Trophoblast cell (in vitro differentiated cells and primary cell): ENCODE measurements around the gene MACO1.
A peak's percentile ranks its signal among the peaks of the same experiment; 100 is the strongest.

Experiments
- DNase-seq, 2 donors: peaks; one replicate each; pipeline ENCODE4 v3.0.0-alpha.2; 2016
- H2AFZ ChIP-seq: 2 replicates; pipeline ENCODE4 v1.6.1; 2013; ENCODE audit warnings: low read length, moderate library complexity, mild to moderate bottlenecking; ENCODE audit not compliant: insufficient read depth, poor library complexity
- H2AK5ac ChIP-seq: 2 replicates; pipeline ENCODE4 v1.6.1; 2013; ENCODE audit warnings: mild to moderate bottlenecking, low read length
- H2BK120ac ChIP-seq: 2 replicates; pipeline ENCODE4 v1.6.1; 2013; ENCODE audit warnings: low read length, mild to moderate bottlenecking, moderate library complexity; ENCODE audit not compliant: insufficient read depth, poor library complexity
- H2BK12ac ChIP-seq: 2 replicates; pipeline ENCODE4 v1.6.1; 2013; ENCODE audit warnings: mild to moderate bottlenecking, low read length, moderate library complexity
- H2BK5ac ChIP-seq: 2 replicates; pipeline ENCODE4 v1.6.1; 2013; ENCODE audit warnings: low read length, low read depth, moderate library complexity, mild to moderate bottlenecking; ENCODE audit not compliant: poor library complexity
- H3K14ac ChIP-seq: 2 replicates; pipeline ENCODE4 v1.6.1; 2013; ENCODE audit warnings: mild to moderate bottlenecking, low read length
- H3K18ac ChIP-seq: 2 replicates; pipeline ENCODE4 v1.6.1; 2013; ENCODE audit warnings: mild to moderate bottlenecking, low read length
- H3K23ac ChIP-seq: 2 replicates; pipeline ENCODE4 v1.6.1; 2013; ENCODE audit warnings: low read length
- H3K27ac ChIP-seq: 2 replicates; pipeline ENCODE4 v1.5.1; 2013; ENCODE audit warnings: low read depth, mild to moderate bottlenecking, inconsistent platforms, low read length, moderate library complexity
- H3K27me3 ChIP-seq: 2 replicates; pipeline ENCODE4 v1.6.1; 2013; ENCODE audit warnings: inconsistent platforms, mild to moderate bottlenecking, low read length, moderate library complexity; ENCODE audit not compliant: insufficient read depth
- H3K36me3 ChIP-seq, 2 experiments: 1 replicate in 1 of 2; 2 replicates in 1 of 2; pipeline ENCODE4 v1.6.1; 2013; ENCODE audit warnings: low read length in 2 of 2, mild to moderate bottlenecking in 2 of 2, moderate library complexity in 1 of 2; ENCODE audit not compliant: insufficient read depth in 2 of 2, control insufficient read depth in 1 of 2
- H3K4ac ChIP-seq: 2 replicates; pipeline ENCODE4 v1.6.1; 2013; ENCODE audit warnings: low read depth, mild to moderate bottlenecking, low read length, moderate library complexity
- H3K4me1 ChIP-seq, 2 experiments: 1 replicate in 1 of 2; 2 replicates in 1 of 2; pipeline ENCODE4 v1.6.1; 2013; ENCODE audit warnings: low read length in 2 of 2, mild to moderate bottlenecking in 2 of 2, moderate library complexity in 1 of 2; ENCODE audit not compliant: insufficient read depth in 2 of 2, control insufficient read depth in 1 of 2
- H3K4me2 ChIP-seq: 2 replicates; pipeline ENCODE4 v1.6.1; 2013; ENCODE audit warnings: inconsistent platforms, mild to moderate bottlenecking, low read length, moderate library complexity
- H3K4me3 ChIP-seq: 2 replicates; pipeline ENCODE4 v1.5.1; 2013; ENCODE audit warnings: mild to moderate bottlenecking, low read depth, low read length, inconsistent platforms
- H3K79me1 ChIP-seq: one replicate; pipeline ENCODE4 v1.6.1; 2013; ENCODE audit warnings: low read length
- H3K79me2 ChIP-seq: 2 replicates; pipeline ENCODE4 v1.6.1; 2013; ENCODE audit warnings: low read length, mild to moderate bottlenecking; ENCODE audit not compliant: control insufficient read depth, insufficient read depth, poor library complexity
- H3K9ac ChIP-seq: 2 replicates; pipeline ENCODE4 v1.6.1; 2013; ENCODE audit warnings: mild to moderate bottlenecking, low read length
- H3K9me3 ChIP-seq: 2 replicates; pipeline ENCODE4 v1.6.1; 2013; ENCODE audit warnings: low read depth, mild to moderate bottlenecking, control low read depth, inconsistent platforms, low read length; ENCODE audit not compliant: insufficient read depth
- H4K12ac ChIP-seq: 2 replicates; pipeline ENCODE4 v1.6.1; 2013; ENCODE audit warnings: low read depth, mild to moderate bottlenecking, low read length, moderate library complexity
- H4K8ac ChIP-seq: 2 replicates; pipeline ENCODE4 v1.6.1; 2013; ENCODE audit warnings: low read depth, mild to moderate bottlenecking, low read length, moderate library complexity
- H4K91ac ChIP-seq: one replicate; pipeline ENCODE4 v1.6.1; 2013; ENCODE audit warnings: low read depth, mild to moderate bottlenecking, low read length, moderate library complexity
- WGBS: extraction: QIAGEN DNeasy Blood & Tissue Kit; methylation state at CpG from one replicate; pipeline ENCODE4 v1.1.7; 2013; ENCODE audit warnings: missing lambda C conversion rate; ENCODE audit not compliant: insufficient read length, insufficient coverage; ENCODE audit errors: extremely low coverage; 5-methylcytosine and 5-hydroxymethylcytosine counted together

MACO1 gene

DNA sequence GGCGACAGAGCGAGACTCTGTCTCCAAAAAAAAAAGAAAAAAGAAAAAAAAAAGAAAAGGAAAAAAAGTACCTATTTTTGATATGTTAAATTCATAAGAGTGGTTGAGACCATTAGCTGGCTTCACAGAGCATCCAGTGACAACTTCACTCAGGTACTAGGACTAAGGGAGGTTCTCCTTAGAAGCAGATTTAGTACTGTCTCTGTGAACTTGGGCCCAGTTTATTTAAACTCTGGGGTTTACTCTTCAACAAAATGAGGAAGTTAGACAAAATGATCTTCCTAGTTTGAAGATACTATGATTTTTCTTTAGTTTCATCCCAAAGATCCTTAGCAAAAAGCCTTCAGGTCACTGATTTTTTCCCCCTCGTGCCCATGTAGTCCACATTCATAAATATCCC is 21.2 kb downstream of the MACO1 start:
- Histone ChIP-seq H3K14ac (no peak overlapping the region), H2BK120ac (no peak overlapping the region), H4K8ac (no peak overlapping the region), H2AK5ac (no peak overlapping the region), H3K9ac (no peak overlapping the region), H3K79me2 (no peaks in the 10 kb centered on the region), H3K27ac (no peak overlapping the region), H3K4me3 (no peak overlapping the region), H2BK5ac (no peak overlapping the region), H4K91ac (no peak overlapping the region), H3K9me3 (no peaks in the 10 kb centered on the region), H2AFZ (no peak overlapping the region), H3K18ac (no peak overlapping the region), H3K4ac (no peak overlapping the region), H3K23ac (no peak overlapping the region), H3K36me3 (peaks cover 5 to 9% of the 10 kb centered on the region in 2 experiments), H3K4me1 (no peaks in the 10 kb centered on the region), H3K27me3 (no peaks in the 10 kb centered on the region), H3K79me1 (no peaks in the 10 kb centered on the region), H4K12ac (no peak overlapping the region), H2BK12ac (no peak overlapping the region), H3K4me2 (no peak overlapping the region)
- WGBS, result no CpG with 5 or more reads among the region's 3 CpGs
- DNase-seq, result no peak

GRCh38 chr1:25456502-25456901 is 25.8 kb downstream of the MACO1 start:
- WGBS, result no CpG with 5 or more reads among the region's 4 CpGs
- no peak overlapping the region for H3K23ac ChIP-seq

DNA sequence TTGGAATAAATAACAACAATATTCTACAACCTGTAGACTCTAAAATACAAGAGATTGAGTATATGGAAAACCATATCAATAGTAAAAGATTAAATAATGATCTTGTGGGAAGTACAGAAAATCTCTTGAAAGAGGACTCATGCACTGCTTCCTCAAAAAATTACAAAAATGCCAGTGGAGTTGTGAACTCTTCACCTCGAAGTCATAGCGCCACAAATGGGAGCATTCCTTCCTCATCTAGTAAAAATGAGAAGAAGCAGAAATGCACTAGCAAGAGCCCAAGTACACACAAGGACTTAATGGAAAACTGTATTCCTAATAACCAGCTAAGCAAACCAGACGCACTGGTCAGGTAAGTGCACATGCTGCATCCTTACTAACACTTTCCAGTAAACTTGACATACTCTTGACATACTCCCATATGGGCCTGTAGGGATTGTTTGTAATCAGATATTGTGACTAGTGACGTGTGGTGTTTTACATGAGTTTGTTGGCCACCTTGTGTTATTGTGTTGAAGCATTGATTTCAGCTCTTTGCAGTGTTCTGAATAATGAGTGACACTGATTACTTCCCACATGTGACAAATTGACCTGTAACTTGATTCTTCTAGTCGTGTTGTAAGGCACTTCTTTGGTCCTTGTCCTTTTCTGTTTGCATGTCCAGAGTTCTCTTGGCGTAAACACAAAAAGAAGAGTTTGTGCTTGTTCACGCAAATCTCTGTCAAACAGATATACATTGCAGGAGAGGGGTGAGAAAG is 28.0 kb downstream of the MACO1 start:
- WGBS, result no CpG with 5 or more reads among the region's 7 CpGs
- no peaks in the 10 kb centered on the region for H3K79me1 ChIP-seq
- no peak overlapping the region for H4K12ac ChIP-seq
- no peak overlapping the region for H2BK120ac ChIP-seq
- no peak overlapping the region for H3K4me3 ChIP-seq
- peaks cover 9 to 25% of the 10 kb centered on the region in 2 experiments for H3K36me3 ChIP-seq
- no peaks in the 10 kb centered on the region for H3K79me2 ChIP-seq
- H2AK5ac ChIP-seq, result no peak overlapping the region
- H3K9me3 ChIP-seq, result no peaks in the 10 kb centered on the region
- H3K27me3 ChIP-seq, result no peaks in the 10 kb centered on the region
- H3K9ac ChIP-seq, result no peak overlapping the region
- H2BK12ac ChIP-seq, result no peak overlapping the region
- H3K14ac ChIP-seq, result no peak overlapping the region
- no peak overlapping the region for H4K8ac ChIP-seq
- no peak overlapping the region for H4K91ac ChIP-seq
- H2BK5ac ChIP-seq, result no peak overlapping the region
- H3K4me2 ChIP-seq, result no peak overlapping the region
- H3K23ac ChIP-seq, result no peak overlapping the region
- no peak overlapping the region for H2AFZ ChIP-seq
- H3K4me1 ChIP-seq, result no peaks in the 10 kb centered on the region
- no peak overlapping the region for H3K18ac ChIP-seq
- peak; percentile 68 to 87 for DNase-seq
- H3K27ac ChIP-seq, result no peak overlapping the region
- H3K4ac ChIP-seq, result no peak overlapping the region

More at GRCh38 chr1:25456502-25456901, 25.8 kb downstream of the MACO1 start:
- no peaks in the 10 kb centered on the region for H3K27me3 ChIP-seq
- H2BK120ac ChIP-seq, result no peak overlapping the region
- H3K27ac ChIP-seq, result no peak overlapping the region
- H3K9ac ChIP-seq, result no peak overlapping the region
- H3K9me3 ChIP-seq, result no peaks in the 10 kb centered on the region
- no peak overlapping the region for H2AFZ ChIP-seq
- no peak overlapping the region for H3K18ac ChIP-seq
- H4K91ac ChIP-seq, result no peak overlapping the region
- no peaks in the 10 kb centered on the region for H3K79me2 ChIP-seq
- no peak overlapping the region for H3K14ac ChIP-seq
- no peak overlapping the region for H4K12ac ChIP-seq
- H3K4me3 ChIP-seq, result no peak overlapping the region
- H3K4ac ChIP-seq, result no peak overlapping the region
- H3K4me2 ChIP-seq, result no peak overlapping the region
- H2AK5ac ChIP-seq, result no peak overlapping the region
- no peak for DNase-seq
- H2BK12ac ChIP-seq, result no peak overlapping the region
- no peak overlapping the region for H2BK5ac ChIP-seq
- H3K36me3 ChIP-seq, result peaks cover 7 to 19% of the 10 kb centered on the region in 2 experiments
- no peaks in the 10 kb centered on the region for H3K79me1 ChIP-seq
- H3K4me1 ChIP-seq, result no peaks in the 10 kb centered on the region
- no peak overlapping the region for H4K8ac ChIP-seq

GRCh38 chr1:25460020-25460419 is 29.3 kb downstream of the MACO1 start:
- Histone ChIP-seq H3K4me2 (no peak overlapping the region), H3K79me2 (no peaks in the 10 kb centered on the region), H2BK120ac (no peak overlapping the region), H4K91ac (no peak overlapping the region), H3K9me3 (no peaks in the 10 kb centered on the region), H3K36me3 (peaks cover 7 to 23% of the 10 kb centered on the region in 2 experiments), H3K4me3 (no peak overlapping the region), H2AK5ac (no peak overlapping the region), H3K18ac (no peak overlapping the region), H2BK5ac (no peak overlapping the region), H2AFZ (no peak overlapping the region), H2BK12ac (no peak overlapping the region), H3K4ac (no peak overlapping the region), H3K4me1 (no peaks in the 10 kb centered on the region), H4K8ac (no peak overlapping the region), H3K14ac (no peak overlapping the region), H3K27me3 (no peaks in the 10 kb centered on the region), H4K12ac (no peak overlapping the region), H3K79me1 (no peaks in the 10 kb centered on the region), H3K27ac (no peak overlapping the region), H3K9ac (no peak overlapping the region), H3K23ac (no peak overlapping the region)
- WGBS, result no CpG with 5 or more reads among the region's 3 CpGs
- DNase-seq, result no peak
